Measurements from ENCODE around the gene AATK. TPM values are rescaled to one million over a fixed set of nuclear protein-coding genes. Genes with fewer than 3 reads are reported as not detected.
A peak's percentile ranks its signal among the peaks of the same experiment; 100 is the strongest.

Gene AATK
- total and polyA plus RNA-seq, 9 of the 15 experiments (the other 6 are each of a cell fraction or from before 2014, with no cell fraction given): 0.11 to 0.55 (median 0.38) TPM; not detected in 5

GRCh38 chr17:81129711-81130367 lies 36.2 kb downstream of the AATK start:
- CTCF ChIA-PET (ENCODE audit: low intra/inter-chr PET ratio): interaction anchor here (0.5 to 0.6 kb wide), 2 partner anchors 93 to 354 kb away, joined by 3 to 6 read pairs; no protein-coding TSS in a partner anchor
- Histone ChIP-seq H3K4me1 (replicated peaks in 1 of 2; ENCODE audit: control insufficient read depth in 2 of 2, insufficient read depth in 2 of 2, low read length in 2 of 2) (peaks cover 6 to 87% of the 10 kb centered on the region in 2 experiments; a peak in 4 of 5 replicates), H3K79me2 (ENCODE audit: control insufficient read depth, insufficient read depth, low read length) (no peaks in the 10 kb centered on the region), H3K9ac (ENCODE audit: insufficient read depth in 1 of 2, low read depth in 2 of 2, low read length in 2 of 2) (peak overlapping the region in 1 of 2 experiments; percentile 61; a peak in 1 of 4 replicates), H3K4me3 (no peak overlapping the region), H3K4me2 (ENCODE audit: insufficient read depth, low read length) (no peak overlapping the region), H3K27me3 (ENCODE audit: control insufficient read depth in 2 of 2, insufficient read depth in 2 of 2, low read length in 2 of 2) (peaks cover 9 to 21% of the 10 kb centered on the region in 2 experiments; a peak in 4 of 5 replicates), H3K36me3 (ENCODE audit: control insufficient read depth, insufficient read depth, low read length) (no peaks in the 10 kb centered on the region), H3K27ac (ENCODE audit: extremely low read depth, low read depth, low read length) (no peak overlapping the region), H3K9me1 (ENCODE audit: control insufficient read depth, insufficient read depth, low read length) (no peaks in the 10 kb centered on the region), H2AFZ (ENCODE audit: low read depth, low read length) (no peak overlapping the region), H4K20me1 (replicated peaks; ENCODE audit: control insufficient read depth, insufficient read depth, low read length) (peaks cover 6% of the 10 kb centered on the region), H3K9me3 (replicated peaks; ENCODE audit: control insufficient read depth, insufficient read depth, low read depth, low read length) (no peaks in the 10 kb centered on the region)
- 33% methylated on average over 14 of the region's 14 CpGs for WGBS (ENCODE audit: insufficient coverage, low coverage, missing lambda C conversion rate)
- no peak for FAIRE-seq
- DNase-seq (ENCODE audit: extremely low read depth in 1 of 4, low spot score in 3 of 4): no peak
- no TSS peak for BruUV-seq (replicated peaks)
- intact Hi-C loops (cut with micrococcal nuclease) (no loop called here), in situ Hi-C loops (cut with MboI) (loop anchor here (25.0 kb wide), 1 partner anchor 107 kb away; the partner anchor contains the start of genes NDUFAF8 and TEPSIN)
- ATAC-seq: no peak
- POLR2A ChIA-PET: interaction anchor here (0.6 kb wide), 1 partner anchor 737 kb away, joined by 3 read pairs; no protein-coding TSS in a partner anchor
- no peak for TF ChIP-seq BMI1 (IDR thresholded peaks at IDR 0.05; ENCODE audit: low read length)
- no peak for TF ChIP-seq SETDB1 (IDR thresholded peaks at IDR 0.05; ENCODE audit: low read length)
- TF ChIP-seq ETS1 (conservative IDR thresholded peaks at IDR 0.05; ENCODE audit: control insufficient read depth, low read depth, low read length): no peak
- no peak for TF ChIP-seq KLF1 (tag; IDR thresholded peaks at IDR 0.05)
- TF ChIP-seq POLR2G (IDR thresholded peaks at IDR 0.05; ENCODE audit: low read depth, low read length): no peak
- no peak for TF ChIP-seq ETV5 (CRISPR knock-in tag; IDR thresholded peaks at IDR 0.05; ENCODE audit: low read depth)
- no peak for TF ChIP-seq SMAD3 (CRISPR knock-in tag; conservative IDR thresholded peaks at IDR 0.05)
